IMR-90 (cell line): Measurements from ENCODE around the gene GJC2. TPM values are rescaled to one million over a fixed set of nuclear protein-coding genes. Genes with fewer than 3 reads are reported as not detected.

Experiments
- ATAC-seq: fragments of 200-7000 bp; cut with Tn5 transposase; 2 replicates; pipeline ENCODE4 v1.9.1; 2020; ENCODE audit warnings: low read depth, mild to moderate bottlenecking, moderate library complexity
- BruUV-seq: library from RNA; stranded (reverse); fragments of 400-500 nt; replicated peaks from 2 replicates; lab custom pipeline; 2021; lab: Mats Ljungman, UMichigan
- CTCF ChIA-PET: fragments of 300-600 bp; formaldehyde crosslinking; extraction: SDS; loops from one replicate; lab custom pipeline; 2021; ENCODE audit warnings: antibody characterized with exemption; lab: Yijun Ruan, JAX
- POLR2A ChIA-PET: fragments of 300-600 bp; sonication (Branson Sonifier 250); formaldehyde crosslinking; loops from one replicate; lab custom pipeline; 2022; ENCODE audit warnings: antibody characterized with exemption; ENCODE audit not compliant: unreplicated experiment; lab: Charles Lee
- DNase-seq: peaks from one replicate; pipeline ENCODE4 v3.0.0; 2013
- H2AFZ ChIP-seq: replicated peaks from 2 replicates; pipeline ENCODE3; 2013; ENCODE audit warnings: low read length, mild to moderate bottlenecking; ENCODE audit not compliant: poor library complexity
- H2AK5ac ChIP-seq: 2 replicates; pipeline ENCODE4 v1.6.1; 2013; ENCODE audit warnings: low read depth, low read length, inconsistent platforms
- H2AK9ac ChIP-seq: replicated peaks from 2 replicates; pipeline ENCODE3; 2013; ENCODE audit warnings: mild to moderate bottlenecking, low read depth, low read length, moderate library complexity; ENCODE audit not compliant: poor library complexity
- H2BK120ac ChIP-seq: 2 replicates; pipeline ENCODE4 v1.6.1; 2013; ENCODE audit warnings: low read depth, low read length, inconsistent platforms
- H2BK15ac ChIP-seq: 3 replicates; pipeline ENCODE4 v1.6.1; 2013; ENCODE audit warnings: low read depth, low read length, inconsistent platforms
- H2BK20ac ChIP-seq: 2 replicates; pipeline ENCODE4 v1.6.1; 2013; ENCODE audit warnings: low read depth, mild to moderate bottlenecking, inconsistent platforms, low read length, moderate library complexity
- H2BK5ac ChIP-seq: 2 replicates; pipeline ENCODE4 v1.6.1; 2013; ENCODE audit warnings: mild to moderate bottlenecking, low read depth, low read length, inconsistent platforms; ENCODE audit not compliant: poor library complexity, severe bottlenecking
- H3K14ac ChIP-seq: replicated peaks from 2 replicates; pipeline ENCODE4 v1.6.1; 2013; ENCODE audit warnings: low read depth, low read length, inconsistent platforms
- H3K18ac ChIP-seq: 2 replicates; pipeline ENCODE4 v1.6.1; 2013; ENCODE audit warnings: low read depth, low read length, control low read depth
- H3K23ac ChIP-seq: 2 replicates; pipeline ENCODE4 v1.6.1; 2013; ENCODE audit warnings: low read depth, low read length, inconsistent platforms
- H3K27ac ChIP-seq: 2 replicates; pipeline ENCODE4 v1.5.1; 2013; ENCODE audit warnings: mild to moderate bottlenecking, control low read depth, low read length; ENCODE audit not compliant: insufficient read depth
- H3K27me3 ChIP-seq: 2 replicates; pipeline ENCODE4 v1.6.1; 2013; ENCODE audit warnings: low read length; ENCODE audit not compliant: control insufficient read depth, insufficient read depth
- H3K36me3 ChIP-seq: 2 replicates; pipeline ENCODE4 v1.6.1; 2013; ENCODE audit warnings: low read length, mixed read lengths; ENCODE audit not compliant: control insufficient read depth, insufficient read depth
- H3K4ac ChIP-seq: 2 replicates; pipeline ENCODE4 v1.6.1; 2013; ENCODE audit warnings: low read depth, low read length, inconsistent platforms
- H3K4me1 ChIP-seq: 2 replicates; pipeline ENCODE4 v1.6.1; 2013; ENCODE audit warnings: low read length, mixed read lengths; ENCODE audit not compliant: control insufficient read depth, insufficient read depth
- H3K4me2 ChIP-seq: 2 replicates; pipeline ENCODE4 v1.6.1; 2013; ENCODE audit warnings: low read depth, mild to moderate bottlenecking, control low read depth, low read length, moderate library complexity
- H3K4me3 ChIP-seq: 2 replicates; pipeline ENCODE4 v1.5.1; 2013; ENCODE audit warnings: low read depth, mild to moderate bottlenecking, control low read depth, low read length, moderate library complexity; ENCODE audit not compliant: insufficient read depth
- H3K56ac ChIP-seq: 2 replicates; pipeline ENCODE4 v1.6.1; 2013; ENCODE audit warnings: low read length, inconsistent platforms; ENCODE audit not compliant: insufficient read depth; ENCODE audit errors: extremely low read depth
- H3K79me1 ChIP-seq, 2 experiments: 2 replicates each; pipeline ENCODE4 v1.6.1; 2013; ENCODE audit warnings: low read length in 2 of 2, inconsistent platforms in 1 of 2, low read depth in 1 of 2
- H3K9ac ChIP-seq: 2 replicates; pipeline ENCODE4 v1.6.1; 2013; ENCODE audit warnings: low read depth, low read length, control low read depth
- H3K9me1 ChIP-seq: 2 replicates; pipeline ENCODE4 v1.6.1; 2013; ENCODE audit warnings: low read length, inconsistent platforms; ENCODE audit not compliant: insufficient read depth
- H3K9me3 ChIP-seq: 2 replicates; pipeline ENCODE4 v1.6.1; 2013; ENCODE audit warnings: low read length; ENCODE audit not compliant: control insufficient read depth, insufficient read depth
- H4K20me1 ChIP-seq: 2 replicates; pipeline ENCODE4 v1.6.1; 2013; ENCODE audit warnings: low read length, inconsistent platforms; ENCODE audit not compliant: insufficient read depth
- H4K5ac ChIP-seq: 2 replicates; pipeline ENCODE4 v1.6.1; 2013; ENCODE audit warnings: mild to moderate bottlenecking, low read depth, low read length, control low read depth
- H4K8ac ChIP-seq, 2 experiments: 2 replicates each; pipeline ENCODE4 v1.6.1; 2013; ENCODE audit warnings: low read depth in 2 of 2, low read length in 2 of 2, control low read depth in 1 of 2, inconsistent platforms in 1 of 2
- H4K91ac ChIP-seq: 2 replicates; pipeline ENCODE4 v1.6.1; 2013; ENCODE audit warnings: low read depth, low read length, inconsistent platforms; ENCODE audit not compliant: insufficient read depth
- BHLHE40 ChIP-seq: fragments of 150-350 bp; IDR thresholded peaks from 2 replicates; pipeline ENCODE4 v1.6.1; 2016; ENCODE audit warnings: mild to moderate bottlenecking, low read depth, low read length
- CHD1 ChIP-seq: IDR thresholded peaks from 2 replicates; pipeline ENCODE4 v1.6.1; 2012; ENCODE audit warnings: low read depth, low read length, improper control_type of control experiment
- CTCF ChIP-seq: conservative IDR thresholded peaks from 2 replicates; pipeline ENCODE4 v1.5.1; 2012; ENCODE audit warnings: mild to moderate bottlenecking, low read depth, low read length, improper control_type of control experiment
- ELK1 ChIP-seq: fragments of 150-350 bp; IDR thresholded peaks from 2 replicates; pipeline ENCODE4 v1.6.1; 2016; ENCODE audit warnings: low read depth, mild to moderate bottlenecking, low read length, moderate library complexity, borderline replicate concordance
- FOS ChIP-seq: fragments of 150-350 bp; IDR thresholded peaks from 2 replicates; pipeline ENCODE4 v1.6.1; 2016; ENCODE audit warnings: low read depth, low read length
- MAFK ChIP-seq: IDR thresholded peaks from 2 replicates; pipeline ENCODE4 v1.6.1; 2012; ENCODE audit warnings: low read depth, low read length, improper control_type of control experiment
- MAZ ChIP-seq: IDR thresholded peaks from 2 replicates; pipeline ENCODE4 v1.6.1; 2012; ENCODE audit warnings: low read depth, mild to moderate bottlenecking, low read length, improper control_type of control experiment, moderate library complexity, borderline replicate concordance
- MXI1 ChIP-seq: IDR thresholded peaks from 2 replicates; pipeline ENCODE4 v1.6.1; 2012; ENCODE audit warnings: low read depth, mild to moderate bottlenecking, low read length, moderate library complexity, borderline replicate concordance
- NFE2L2 ChIP-seq: fragments of 150-350 bp; IDR thresholded peaks from 2 replicates; pipeline ENCODE4 v1.6.1; 2016; ENCODE audit warnings: low read depth, mild to moderate bottlenecking, low read length
- POLR2A ChIP-seq: IDR thresholded peaks from 2 replicates; pipeline ENCODE4 v1.6.1; 2012; ENCODE audit warnings: mild to moderate bottlenecking, low read depth, low read length
- RAD21 ChIP-seq: IDR thresholded peaks from 2 replicates; pipeline ENCODE4 v1.6.1; 2012; ENCODE audit warnings: low read length, improper control_type of control experiment
- RCOR1 ChIP-seq: IDR thresholded peaks from 2 replicates; pipeline ENCODE4 v1.6.1; 2012; ENCODE audit warnings: mild to moderate bottlenecking, low read length, improper control_type of control experiment; ENCODE audit not compliant: insufficient replicate concordance
- RFX5 ChIP-seq: IDR thresholded peaks from 2 replicates; pipeline ENCODE4 v1.8.0; 2012; ENCODE audit warnings: low read depth, mild to moderate bottlenecking, low read length, moderate library complexity
- SMC3 ChIP-seq: fragments of 150-350 bp; IDR thresholded peaks from 2 replicates; pipeline ENCODE4 v1.6.1; 2016; ENCODE audit warnings: low read depth, mild to moderate bottlenecking, antibody characterized with exemption, low read length, moderate library complexity
- USF2 ChIP-seq: fragments of 150-350 bp; IDR thresholded peaks from 2 replicates; pipeline ENCODE4 v1.6.1; 2017; ENCODE audit warnings: mild to moderate bottlenecking, antibody characterized with exemption, low read length, low read depth
- WGBS, 2 experiments: methylation state at CpG; one replicate each; pipeline versions ENCODE4 v1.1.5 to v1.1.7; 2013; ENCODE audit warnings: missing lambda C conversion rate in 2 of 2; ENCODE audit not compliant: insufficient read length in 1 of 2; ENCODE audit errors: extremely low coverage in 2 of 2; 5-methylcytosine and 5-hydroxymethylcytosine counted together
- dilution Hi-C: fragments of 300-500 bp; cut with HindIII; formaldehyde crosslinking; loops from one replicate; pipeline ENCODE4 v1.14.3; 2018; ENCODE audit warnings: low sequenced_read_pairs; ENCODE audit not compliant: unreplicated experiment
- in situ Hi-C: fragments of 300-500 bp; cut with MboI; formaldehyde crosslinking; loops from 3 replicates; pipeline ENCODE4 v1.14.3; 2019; ENCODE audit warnings: low sequenced_read_pairs, inconsistent platforms, mixed read lengths
- intact Hi-C: fragments of 100-400 bp; cut with micrococcal nuclease; formaldehyde crosslinking; loops from 2 replicates; pipeline ENCODE4 v1.10.0; 2022
- polyA plus RNA-seq, 3 experiments: library from polyadenylated mRNA; depleted of rRNA; stranded (reverse); fragments of >200 nt; gene quantifications; 2 replicates each; pipeline ENCODE4 v1.2.3, GENCODE V29; 2012; ENCODE audit warnings: low replicate concordance in 1 of 3
- total RNA-seq: library from RNA; depleted of rRNA; stranded (reverse); fragments of >200 nt; gene quantifications from 2 replicates; pipeline ENCODE4 v1.2.3, GENCODE V29; 2012

Gene GJC2
- total and polyA plus RNA-seq, 2 of the 4 experiments (the other 2 are of a cell fraction): 1.1 to 1.7 TPM

- Histone ChIP-seq H3K9me3 (no peaks in the 10 kb centered on the region), H4K8ac (no peak overlapping the region), H3K4me3 (no peak overlapping the region), H4K91ac (no peak overlapping the region), H4K20me1 (peaks cover 67% of the 10 kb centered on the region), H3K56ac (no peak overlapping the region), H2BK120ac (no peak overlapping the region), H2AFZ (no peak overlapping the region), H3K4ac (no peak overlapping the region), H2BK5ac (no peak overlapping the region), H2BK15ac (no peak overlapping the region), H3K79me1 (peaks cover 0 to 66% of the 10 kb centered on the region in 2 experiments; a peak in 2 of 4 replicates), H3K4me2 (no peak overlapping the region; the same call in 1 of the 2 replicates), H3K27ac (no peak overlapping the region), H3K9ac (no peak overlapping the region), H3K9me1 (peaks cover 24% of the 10 kb centered on the region), H3K18ac (no peak overlapping the region), H3K14ac (no peak overlapping the region), H2AK9ac (no peak overlapping the region), H3K27me3 (no peaks in the 10 kb centered on the region), H2AK5ac (no peak overlapping the region), H3K23ac (no peak overlapping the region; the same call in 1 of the 2 replicates), H2BK20ac (no peak overlapping the region), H4K5ac (no peak overlapping the region), H3K36me3 (peaks cover 15% of the 10 kb centered on the region), H3K4me1 (peaks cover 19% of the 10 kb centered on the region)
- DNase-seq: no peak
- dilution Hi-C loops: no loop called here
- WGBS, 2 experiments: 87% methylated on average over 3 of the region's 12 CpGs; no CpG with 5 or more reads in 1 of the 2 experiments
- no peak for ATAC-seq
- CTCF ChIA-PET: interaction anchor here (1.3 kb wide), 1 partner anchor 148 kb away, joined by 4 read pairs; no protein-coding TSS in a partner anchor
- in situ Hi-C loops: no loop called here
- intact Hi-C loops: loop anchor here (5.0 kb wide), 1 partner anchor 41 kb away; the partner anchor contains the start of gene C1orf35
- BruUV-seq: no TSS peak
- POLR2A ChIA-PET: no interaction called here
- no peak for TF ChIP-seq USF2
- TF ChIP-seq CHD1: no peak
- no peak for TF ChIP-seq CTCF
- no peak for TF ChIP-seq NFE2L2
- no peak for TF ChIP-seq MXI1
- TF ChIP-seq ELK1: no peak
- TF ChIP-seq FOS: no peak
- no peak for TF ChIP-seq MAZ
- TF ChIP-seq POLR2A: no peak
- TF ChIP-seq MAFK: no peak
- no peak for TF ChIP-seq BHLHE40
- TF ChIP-seq RCOR1: no peak
- no peak for TF ChIP-seq SMC3
- TF ChIP-seq RFX5: no peak
- no peak for TF ChIP-seq RAD21
These were observed 6.1 kb upstream of the GJC2 start for GRCh38 chr1:228143480-228144192.
